Esophagus (tissue), 2 donors: ENCODE measurements around the gene IL4. TPM values are rescaled to one million over a fixed set of nuclear protein-coding genes. Genes with fewer than 3 reads are reported as not detected.
"Not testable (repeated sequence)": the region's sequence is repeated elsewhere in the genome, so short reads cannot be mapped to it uniquely, and the experiment has no call there.

ENCODE experiments used
- H3K27ac ChIP-seq, 2 donors: one replicate each; pipeline ENCODE4 v1.5.1; 2013; ENCODE audit warnings: low read depth in 2 of 2, mild to moderate bottlenecking in 2 of 2, inconsistent platforms in 1 of 2, low read length in 1 of 2, moderate library complexity in 1 of 2
- H3K27me3 ChIP-seq, 2 donors: one replicate each; pipeline ENCODE4 v1.6.1; 2013; ENCODE audit warnings: low read length in 2 of 2, control low read depth in 1 of 2, mild to moderate bottlenecking in 1 of 2; ENCODE audit not compliant: insufficient read depth in 2 of 2, control insufficient read depth in 1 of 2
- H3K36me3 ChIP-seq, 2 donors: one replicate each; pipeline ENCODE4 v1.6.1; 2013; ENCODE audit warnings: low read length in 1 of 2; ENCODE audit not compliant: control insufficient read depth in 2 of 2, insufficient read depth in 2 of 2
- H3K4me1 ChIP-seq, 2 donors: one replicate each; pipeline ENCODE4 v1.6.1; 2013; ENCODE audit warnings: low read length in 1 of 2; ENCODE audit not compliant: control insufficient read depth in 2 of 2, insufficient read depth in 2 of 2
- H3K4me3 ChIP-seq, 2 donors: one replicate each; pipeline ENCODE4 v1.5.1; 2013; ENCODE audit warnings: low read length in 2 of 2, mild to moderate bottlenecking in 2 of 2, low read depth in 1 of 2, moderate library complexity in 1 of 2
- H3K9me3 ChIP-seq, 2 donors: one replicate each; pipeline ENCODE4 v1.6.1; 2013; ENCODE audit warnings: mild to moderate bottlenecking in 2 of 2, low read depth in 1 of 2, low read length in 1 of 2, moderate library complexity in 1 of 2; ENCODE audit not compliant: control insufficient read depth in 2 of 2, insufficient read depth in 1 of 2
- WGBS, 2 donors: extraction: QIAGEN DNeasy Blood & Tissue Kit; methylation state at CpG; one replicate each; pipeline ENCODE4 v1.1.7; 2013; 5-methylcytosine and 5-hydroxymethylcytosine counted together
- polyA plus RNA-seq, 2 donors: library from polyadenylated mRNA; stranded (reverse); fragments of 200-250 nt; gene quantifications; one replicate each; pipeline ENCODE4 v1.2.3, GENCODE V29; 2013
- donor health status: healthy with polysubstance abuse.
- donor health status: Bipolar disorder and iron deficiency.

Gene IL4
- polyA plus RNA-seq, 2 donors: not detected

DNA sequence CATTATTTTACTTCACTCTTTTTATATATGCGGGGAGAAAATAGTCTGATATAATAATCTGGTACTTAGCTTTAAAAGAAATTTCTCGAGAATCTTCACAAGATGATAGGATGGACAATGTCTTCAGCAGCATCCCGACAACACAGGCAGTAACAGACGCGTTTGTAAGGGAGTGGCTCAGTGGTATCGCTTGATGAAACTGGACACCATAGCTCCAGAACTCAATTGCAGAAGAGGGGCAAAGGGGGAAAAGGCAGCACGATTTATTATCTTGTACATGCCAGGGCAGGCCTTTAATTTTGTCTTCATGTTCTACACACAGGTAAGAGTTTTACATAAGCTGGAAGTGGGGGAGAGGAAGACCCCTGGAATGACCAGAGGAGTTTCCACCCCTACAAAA, 15.7 kb downstream of the IL4 start:
- Histone ChIP-seq H3K9me3 (no peaks in the 10 kb centered on the region), H3K4me1 (no peaks in the 10 kb centered on the region), H3K27me3 (no peaks in the 10 kb centered on the region), H3K4me3 (no peak overlapping the region), H3K27ac (no peak overlapping the region), H3K36me3 (no peaks in the 10 kb centered on the region)
- WGBS, 2 donors: 82 to 84% methylated on average over 7 of the region's 7 CpGs

DNA sequence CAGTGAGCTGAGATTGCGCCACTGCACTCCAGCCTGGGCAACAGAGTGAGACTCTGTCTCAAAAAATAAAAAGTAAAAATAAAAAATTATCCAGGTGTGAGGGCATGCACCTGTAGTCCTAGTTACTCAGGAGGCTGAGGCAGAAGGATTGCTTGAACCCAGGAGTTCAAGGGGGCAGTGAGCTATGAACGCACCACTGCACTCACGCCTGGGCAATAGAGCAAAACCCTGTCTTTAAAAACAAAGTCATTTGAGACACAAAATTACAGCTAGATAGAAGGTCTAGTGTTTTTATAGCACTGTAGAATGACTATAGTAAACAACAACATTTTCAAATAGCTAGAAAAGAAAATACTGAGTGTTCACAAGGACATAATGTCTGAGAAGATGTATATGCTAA, 16.4 kb downstream of the IL4 start:
- 97 to 98% methylated on average over 3 of the region's 3 CpGs for WGBS, 2 donors
- Histone ChIP-seq H3K27ac (no peak overlapping the region), H3K4me3 (no peak overlapping the region), H3K4me1 (no peaks in the 10 kb centered on the region), H3K9me3 (no peaks in the 10 kb centered on the region), H3K36me3 (no peaks in the 10 kb centered on the region), H3K27me3 (no peaks in the 10 kb centered on the region)

DNA sequence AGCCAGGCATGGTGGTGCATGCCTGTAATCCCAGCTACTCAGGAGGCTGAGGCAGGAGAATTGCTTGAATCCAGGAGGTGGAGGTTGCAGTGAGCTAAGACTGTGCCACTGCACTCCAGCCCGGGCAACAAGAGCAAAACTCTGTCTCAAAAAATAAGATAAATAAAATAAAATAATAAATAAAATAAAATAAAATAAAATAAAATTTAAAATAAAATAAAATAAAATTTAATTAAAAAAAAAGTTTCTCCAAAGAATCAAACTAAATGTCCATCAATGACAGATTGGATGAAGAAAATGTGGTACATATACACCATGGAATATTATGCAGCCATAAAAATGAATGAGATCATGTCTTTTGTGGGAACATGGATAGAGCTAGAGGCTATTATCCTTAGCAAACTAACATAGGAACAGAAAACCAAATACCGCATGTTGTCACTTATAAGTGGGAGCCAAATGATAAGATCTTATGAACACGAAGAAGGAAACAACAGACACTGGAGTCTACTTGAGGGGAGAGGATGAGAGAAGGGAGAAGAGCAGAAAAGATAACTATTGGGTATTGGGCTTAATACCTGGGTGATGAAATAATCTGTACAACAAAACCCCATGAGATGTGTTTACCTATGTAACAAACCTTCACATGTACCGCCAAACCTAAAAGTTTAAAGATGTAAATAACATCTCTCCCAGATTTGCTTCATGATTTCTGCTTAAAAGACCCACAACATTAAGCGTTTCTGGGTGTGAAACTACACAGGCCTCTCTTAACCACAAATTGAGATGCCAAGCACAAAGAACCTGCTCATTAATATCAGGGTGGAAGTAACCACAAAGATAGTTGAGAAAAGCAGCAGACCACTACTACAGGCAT, 18.2 kb downstream of the IL4 start:
- not testable (repeated sequence) for H3K27ac ChIP-seq
- WGBS, 2 donors: 73 to 78% methylated on average over 5 of the region's 5 CpGs

DNA sequence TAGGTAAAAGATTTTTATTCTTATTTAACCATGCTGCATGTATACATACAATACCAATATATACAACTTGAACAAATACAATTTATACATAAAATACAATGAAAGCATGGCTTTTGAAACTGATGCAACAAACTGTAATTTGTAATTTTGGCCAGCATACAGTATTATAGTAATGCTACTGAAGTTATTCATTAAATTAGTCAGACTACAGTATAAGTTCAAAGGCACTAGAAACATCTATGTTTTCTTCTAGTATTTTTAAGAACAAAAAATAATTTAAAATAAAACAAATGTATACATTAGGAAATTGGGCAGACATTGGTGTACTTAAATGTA, 18.8 kb downstream of the IL4 start:
- H3K4me3 ChIP-seq: no peak overlapping the region
- H3K27me3 ChIP-seq: no peaks in the 10 kb centered on the region
- H3K27ac ChIP-seq: no peak overlapping the region
- H3K4me1 ChIP-seq: no peaks in the 10 kb centered on the region
- H3K36me3 ChIP-seq: no peaks in the 10 kb centered on the region
- no peaks in the 10 kb centered on the region for H3K9me3 ChIP-seq

More for the DNA sequence above, 18.2 kb downstream of the IL4 start:
- not testable (repeated sequence) for H3K4me3 ChIP-seq, H3K9me3 ChIP-seq, H3K4me1 ChIP-seq, H3K36me3 ChIP-seq, H3K27me3 ChIP-seq

DNA sequence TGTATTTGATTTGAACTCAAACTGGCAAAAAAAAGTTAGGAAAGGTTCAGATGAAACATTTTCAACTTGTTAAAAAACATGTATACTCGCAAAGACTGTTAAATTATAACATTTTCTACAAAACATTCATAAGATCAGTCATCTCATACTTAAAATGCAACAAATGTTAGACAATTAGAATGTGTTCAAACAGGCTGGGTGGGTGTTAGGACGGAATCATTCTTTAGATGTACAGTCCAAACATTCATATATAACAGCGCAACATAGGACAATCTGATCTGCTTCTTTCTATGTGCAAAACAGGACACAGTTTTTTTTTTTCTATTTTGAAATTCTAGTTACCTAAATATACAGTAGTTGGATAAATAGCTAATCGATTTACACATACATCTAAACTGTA, 22.2 kb downstream of the IL4 start:
- Histone ChIP-seq H3K27ac (no peak overlapping the region), H3K9me3 (no peaks in the 10 kb centered on the region), H3K4me1 (no peaks in the 10 kb centered on the region), H3K27me3 (no peaks in the 10 kb centered on the region), H3K4me3 (no peak overlapping the region), H3K36me3 (no peaks in the 10 kb centered on the region)
- WGBS, 2 donors: 89 to 93% methylated on average over 4 of the region's 4 CpGs

DNA sequence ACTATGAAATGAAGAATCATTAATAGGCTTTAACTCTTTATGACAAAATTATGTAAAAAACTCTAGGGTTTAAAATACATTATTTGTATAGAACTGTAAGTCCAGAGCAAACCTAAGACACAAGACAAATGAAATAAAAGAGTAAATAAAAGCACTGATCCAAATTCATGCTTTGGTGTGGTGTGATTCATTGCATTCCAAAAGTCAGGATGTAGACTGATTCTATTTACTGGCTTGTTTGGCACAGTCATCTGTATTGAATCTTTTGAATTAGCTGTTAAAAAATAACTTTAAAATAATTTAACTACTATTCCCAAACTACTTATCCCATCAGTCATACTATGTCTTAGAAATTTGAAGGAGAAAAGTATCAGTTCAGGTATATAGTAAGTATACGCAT, 31.1 kb downstream of the IL4 start:
- Histone ChIP-seq H3K27ac (no peak overlapping the region), H3K4me1 (no peaks in the 10 kb centered on the region), H3K9me3 (no peaks in the 10 kb centered on the region), H3K4me3 (no peak overlapping the region), H3K36me3 (no peaks in the 10 kb centered on the region), H3K27me3 (no peaks in the 10 kb centered on the region)
- WGBS, 2 donors: 91 to 100% methylated on average over 1 of the region's 1 CpG

DNA sequence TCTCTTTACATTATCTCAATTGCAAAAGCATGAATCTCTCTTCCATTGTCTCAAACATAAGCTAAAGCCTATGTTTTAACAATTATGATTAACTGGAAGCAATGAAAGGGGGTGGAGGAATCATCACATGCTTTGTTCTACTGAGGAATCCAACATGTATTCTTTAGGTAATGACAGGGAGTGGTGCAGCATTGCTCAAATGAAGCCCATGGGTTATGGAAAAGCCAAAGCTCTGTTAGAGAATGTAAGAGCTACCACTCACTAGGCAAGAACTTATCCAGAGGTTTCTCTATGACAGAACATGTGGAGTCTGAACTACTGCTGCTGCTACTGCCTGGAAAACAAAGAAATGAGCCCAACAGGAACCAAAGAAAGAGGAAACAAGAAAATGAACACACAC, 34.9 kb downstream of the IL4 start:
- Histone ChIP-seq H3K4me1 (no peaks in the 10 kb centered on the region), H3K36me3 (no peaks in the 10 kb centered on the region), H3K9me3 (no peaks in the 10 kb centered on the region), H3K4me3 (no peak overlapping the region), H3K27ac (no peak overlapping the region), H3K27me3 (no peaks in the 10 kb centered on the region)

DNA sequence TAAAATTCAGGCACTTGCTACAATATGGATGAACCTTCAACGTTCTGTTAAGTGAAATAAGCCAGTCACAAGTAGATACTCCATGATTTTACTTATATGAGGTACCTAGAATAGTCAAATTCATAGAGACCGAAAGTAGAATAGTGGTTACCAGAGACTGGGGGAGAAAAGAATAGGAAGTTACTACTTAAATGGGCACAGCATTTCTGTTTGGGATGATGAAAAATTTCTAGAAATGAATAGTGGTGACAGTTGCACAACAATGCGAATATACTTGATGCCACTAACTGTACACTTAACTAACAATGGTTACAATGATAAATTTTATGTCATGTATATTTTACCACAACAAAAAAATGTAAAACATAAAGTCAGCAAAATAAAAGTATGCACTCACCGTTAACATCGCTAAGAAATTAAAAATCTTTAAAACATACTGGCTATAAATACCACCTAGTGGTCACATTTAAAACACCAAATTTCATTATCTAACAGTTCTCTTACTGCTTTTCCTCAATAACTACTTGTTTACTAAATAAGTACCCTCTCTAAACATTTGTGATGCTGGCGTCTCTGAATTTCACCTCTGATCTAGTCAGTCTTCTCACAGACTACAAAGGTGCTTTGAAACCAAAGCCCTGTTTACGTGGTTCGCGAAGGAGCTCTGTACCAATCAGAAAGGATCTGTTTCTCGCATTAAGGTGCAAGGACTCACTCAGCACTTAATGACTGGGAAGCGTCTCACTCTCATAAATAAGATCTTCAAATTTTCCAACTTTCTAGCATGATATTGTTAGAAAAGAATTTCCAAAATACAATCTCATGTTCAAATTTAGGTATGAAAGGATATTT, 40.9 kb downstream of the IL4 start:
- WGBS, 2 donors: 63 to 68% methylated on average over 11 of the region's 11 CpGs

DNA sequence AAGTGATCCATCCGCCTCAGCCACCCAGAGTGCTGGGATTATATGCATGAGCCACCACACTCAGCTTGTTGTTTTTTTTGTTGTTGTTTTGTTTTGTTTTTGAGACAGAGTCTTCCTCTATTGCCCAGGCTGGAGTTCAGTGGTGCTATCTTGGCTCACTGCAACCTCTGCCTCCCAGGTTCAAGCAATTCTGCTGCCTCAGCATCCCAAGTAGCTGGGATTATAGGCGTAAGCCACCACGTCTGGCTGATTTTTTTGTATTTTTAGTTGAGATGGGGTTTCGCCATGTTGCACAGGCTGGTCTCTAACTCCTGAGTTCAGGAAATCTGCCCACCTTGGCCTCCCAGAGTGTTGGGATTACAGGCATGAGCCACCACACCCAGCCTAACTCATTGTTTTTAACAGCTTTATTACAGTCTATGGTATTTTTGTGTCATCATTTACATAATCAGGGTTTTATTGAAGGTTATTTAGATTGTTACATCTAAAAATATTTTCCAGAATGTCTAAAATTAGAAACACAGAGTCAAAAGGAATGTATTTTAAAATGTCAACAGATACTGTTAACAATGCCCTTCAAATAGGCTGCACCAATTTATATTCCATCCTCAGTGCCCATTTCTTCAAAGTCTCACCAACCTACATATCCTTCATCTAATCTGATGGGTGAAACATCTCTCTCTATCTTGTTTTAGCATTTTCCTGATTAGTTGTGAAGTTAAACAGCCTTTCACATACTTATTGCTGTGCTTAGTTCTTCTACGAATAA, 44.9 kb downstream of the IL4 start:
- Histone ChIP-seq H3K27me3 (no peaks in the 10 kb centered on the region), H3K4me1 (no peaks in the 10 kb centered on the region), H3K9me3 (no peaks in the 10 kb centered on the region), H3K36me3 (no peaks in the 10 kb centered on the region), H3K27ac (no peak overlapping the region), H3K4me3 (no peak overlapping the region)
- WGBS, 2 donors: 93 to 95% methylated on average over 5 of the region's 5 CpGs

More for the DNA sequence above, 40.9 kb downstream of the IL4 start:
- H3K4me3 ChIP-seq: no peak overlapping the region
- no peaks in the 10 kb centered on the region for H3K4me1 ChIP-seq
- H3K27me3 ChIP-seq: no peaks in the 10 kb centered on the region
- no peaks in the 10 kb centered on the region for H3K36me3 ChIP-seq
- H3K9me3 ChIP-seq: no peaks in the 10 kb centered on the region
- H3K27ac ChIP-seq: no peak overlapping the region
